Muscle of leg (tissue), 11 donors: Measurements from ENCODE around the gene RIN3. TPM values are rescaled to one million over a fixed set of nuclear protein-coding genes. Genes with fewer than 3 reads are reported as not detected.

Experiments used
- DNase-seq: peaks from one replicate; pipeline ENCODE4 v3.0.0; 2013
- H3K27ac ChIP-seq: one replicate; pipeline ENCODE4 v1.5.1; 2013; ENCODE audit warnings: mild to moderate bottlenecking, low read length, control low read depth
- H3K27me3 ChIP-seq: one replicate; pipeline ENCODE4 v1.6.1; 2013; ENCODE audit warnings: low read length; ENCODE audit not compliant: control insufficient read depth, insufficient read depth
- H3K36me3 ChIP-seq: one replicate; pipeline ENCODE4 v1.6.1; 2013; ENCODE audit warnings: low read length; ENCODE audit not compliant: control insufficient read depth, insufficient read depth
- H3K4me1 ChIP-seq: one replicate; pipeline ENCODE4 v1.6.1; 2013; ENCODE audit warnings: low read length; ENCODE audit not compliant: control insufficient read depth, insufficient read depth
- H3K4me3 ChIP-seq: one replicate; pipeline ENCODE4 v1.5.1; 2013; ENCODE audit warnings: low read length, control low read depth
- H3K9me3 ChIP-seq: replicated peaks from 2 replicates; pipeline ENCODE4 v1.6.1; 2013; ENCODE audit warnings: low read depth, low read length; ENCODE audit not compliant: control insufficient read depth
- WGBS: methylation state at CpG from one replicate; pipeline ENCODE4 v1.1.5; 2013; ENCODE audit warnings: missing lambda C conversion rate; ENCODE audit not compliant: insufficient coverage; 5-methylcytosine and 5-hydroxymethylcytosine counted together
- polyA plus RNA-seq, 8 donors: library from polyadenylated mRNA; unstranded; fragments of 120-200 nt; gene quantifications; one replicate each; pipeline versions ENCODE4 v1.2.1 to v1.2.3, GENCODE V29; 2013; ENCODE audit warnings: inconsistent platforms in 1 of 8, low replicate concordance in 1 of 8; ENCODE audit not compliant: insufficient read length in 8 of 8, insufficient read depth in 1 of 8
- total RNA-seq: library from RNA; stranded (reverse); fragments of 120-200 nt; gene quantifications from one replicate; pipeline ENCODE4 v1.2.4, GENCODE V29; 2013

RIN3 gene
- total and polyA plus RNA-seq, 9 donors: 4.3 to 18.2 (median 14.0) TPM

GRCh38 chr14:92496191-92496857 is 17.3 kb upstream of the RIN3 start:
- peaks cover 36% of the 10 kb centered on the region for H3K4me1 ChIP-seq
- DNase-seq: no peak
- H3K9me3 ChIP-seq: no peaks in the 10 kb centered on the region
- H3K36me3 ChIP-seq: no peaks in the 10 kb centered on the region
- WGBS: 73% methylated on average over 3 of the region's 6 CpGs
- no peak overlapping the region for H3K4me3 ChIP-seq
- H3K27me3 ChIP-seq: no peaks in the 10 kb centered on the region
- H3K27ac ChIP-seq: no peak overlapping the region

DNA sequence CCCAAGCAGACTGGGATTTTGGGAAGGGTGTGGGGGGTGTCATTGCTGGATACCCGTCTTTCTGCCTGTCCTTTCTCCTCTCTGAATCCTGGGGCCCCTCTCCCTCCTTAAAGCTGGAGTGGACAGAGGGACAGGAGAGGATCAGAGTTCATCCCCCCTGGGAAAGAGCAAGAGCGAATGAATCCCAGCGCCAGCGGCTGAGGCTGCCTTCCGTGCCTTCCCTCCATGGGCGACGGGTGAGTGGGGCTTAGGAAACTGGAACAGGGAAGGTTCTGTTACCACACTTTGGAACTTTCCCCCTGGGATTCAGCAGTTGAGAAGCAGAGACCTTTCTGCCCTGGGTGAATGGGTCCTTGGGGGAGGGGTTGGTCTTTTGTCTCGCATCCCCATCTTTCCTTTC is 16.2 kb upstream of the RIN3 start:
- peaks cover 40% of the 10 kb centered on the region for H3K4me1 ChIP-seq
- no peak overlapping the region for H3K4me3 ChIP-seq
- no peaks in the 10 kb centered on the region for H3K27me3 ChIP-seq
- no peak for DNase-seq
- 80% methylated on average over 4 of the region's 8 CpGs for WGBS
- H3K36me3 ChIP-seq: no peaks in the 10 kb centered on the region
- no peak overlapping the region for H3K27ac ChIP-seq
- no peaks in the 10 kb centered on the region for H3K9me3 ChIP-seq

GRCh38 chr14:92499234-92499633 is 14.3 kb upstream of the RIN3 start:
- WGBS: 14% methylated on average over 1 of the region's 3 CpGs
- H3K9me3 ChIP-seq: no peaks in the 10 kb centered on the region
- peaks cover 48% of the 10 kb centered on the region for H3K4me1 ChIP-seq
- H3K27me3 ChIP-seq: no peaks in the 10 kb centered on the region
- H3K27ac ChIP-seq: no peak overlapping the region
- peak; percentile 54 for DNase-seq
- H3K4me3 ChIP-seq: no peak overlapping the region
- no peaks in the 10 kb centered on the region for H3K36me3 ChIP-seq

- H3K9me3 ChIP-seq: no peaks in the 10 kb centered on the region
- H3K4me1 ChIP-seq: peaks cover 42% of the 10 kb centered on the region
- no peak overlapping the region for H3K4me3 ChIP-seq
- WGBS: 40% methylated on average over 3 of the region's 6 CpGs
- no peaks in the 10 kb centered on the region for H3K27me3 ChIP-seq
- H3K36me3 ChIP-seq: no peaks in the 10 kb centered on the region
- DNase-seq: peak; percentile 66
- H3K27ac ChIP-seq: peak overlapping the region; percentile 57
These were observed 13.1 kb upstream of the RIN3 start for GRCh38 chr14:92500491-92500941.

DNA sequence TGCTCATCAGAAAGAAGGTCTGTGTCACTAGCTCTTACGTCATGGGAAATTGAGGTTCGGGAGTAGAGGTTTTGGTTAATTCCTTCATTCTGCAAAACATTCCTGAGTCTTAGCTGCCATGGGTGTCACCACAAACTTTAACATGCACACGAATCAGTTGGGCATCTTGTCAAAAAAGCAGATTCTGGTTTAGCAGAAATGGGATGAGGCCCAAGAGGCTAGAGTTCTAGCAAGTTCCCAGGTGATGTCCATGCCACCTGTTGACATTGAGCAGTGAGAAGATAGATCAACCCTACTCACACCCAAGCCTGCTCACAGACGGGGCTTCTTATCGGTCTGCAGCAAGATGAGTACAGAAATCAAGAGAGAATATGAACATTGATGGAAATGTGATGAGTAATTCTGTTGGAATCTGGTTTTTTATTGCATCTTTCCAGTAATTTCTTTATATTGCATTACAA is 11.7 kb upstream of the RIN3 start:
- Histone ChIP-seq H3K36me3 (no peaks in the 10 kb centered on the region), H3K27me3 (no peaks in the 10 kb centered on the region), H3K27ac (no peak overlapping the region), H3K9me3 (no peaks in the 10 kb centered on the region), H3K4me1 (peaks cover 41% of the 10 kb centered on the region), H3K4me3 (no peak overlapping the region)
- no peak for DNase-seq
- WGBS: no CpG with 5 or more reads among the region's 5 CpGs

DNA sequence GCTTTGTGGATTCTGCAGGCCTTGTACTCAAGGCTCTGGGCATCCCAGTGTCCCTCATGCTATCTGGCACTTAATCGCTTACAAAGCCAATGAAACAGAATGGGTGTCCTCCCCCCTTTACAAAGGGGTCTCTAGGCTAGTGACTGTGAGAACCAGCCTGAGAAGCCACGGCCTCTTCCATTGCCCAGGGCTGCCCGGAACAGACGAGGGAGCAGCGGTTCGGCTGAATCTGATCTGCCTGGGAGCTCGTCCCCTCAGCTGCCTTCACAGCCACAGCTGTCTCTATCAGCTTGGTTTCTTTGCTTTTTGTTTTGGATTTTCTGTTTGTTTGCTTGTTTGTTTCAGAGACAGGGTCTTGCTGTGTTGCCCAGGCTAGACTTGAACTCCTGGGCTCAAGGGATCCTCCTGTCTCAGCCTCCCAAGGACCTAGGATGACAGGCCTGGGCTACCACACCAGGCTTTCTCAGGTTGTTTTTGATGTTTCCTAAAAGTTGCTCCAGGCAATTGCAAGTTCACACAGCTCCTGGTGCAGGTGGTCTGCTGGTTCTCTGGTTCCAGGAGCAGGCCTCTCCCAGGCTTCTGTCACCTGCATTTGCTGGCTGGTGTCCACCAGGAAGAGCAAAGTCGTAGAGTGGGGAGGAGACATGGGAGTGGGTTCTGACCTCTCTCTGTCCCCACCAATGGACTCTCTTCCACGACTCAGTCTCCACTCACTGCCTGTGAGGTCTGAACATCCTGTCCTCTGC is 10.9 kb upstream of the RIN3 start:
- peaks cover 41% of the 10 kb centered on the region for H3K4me1 ChIP-seq
- H3K9me3 ChIP-seq: no peaks in the 10 kb centered on the region
- no peaks in the 10 kb centered on the region for H3K27me3 ChIP-seq
- no peak for DNase-seq
- H3K4me3 ChIP-seq: no peak overlapping the region
- H3K27ac ChIP-seq: no peak overlapping the region
- WGBS: 58% methylated on average over 4 of the region's 9 CpGs
- no peaks in the 10 kb centered on the region for H3K36me3 ChIP-seq

DNA sequence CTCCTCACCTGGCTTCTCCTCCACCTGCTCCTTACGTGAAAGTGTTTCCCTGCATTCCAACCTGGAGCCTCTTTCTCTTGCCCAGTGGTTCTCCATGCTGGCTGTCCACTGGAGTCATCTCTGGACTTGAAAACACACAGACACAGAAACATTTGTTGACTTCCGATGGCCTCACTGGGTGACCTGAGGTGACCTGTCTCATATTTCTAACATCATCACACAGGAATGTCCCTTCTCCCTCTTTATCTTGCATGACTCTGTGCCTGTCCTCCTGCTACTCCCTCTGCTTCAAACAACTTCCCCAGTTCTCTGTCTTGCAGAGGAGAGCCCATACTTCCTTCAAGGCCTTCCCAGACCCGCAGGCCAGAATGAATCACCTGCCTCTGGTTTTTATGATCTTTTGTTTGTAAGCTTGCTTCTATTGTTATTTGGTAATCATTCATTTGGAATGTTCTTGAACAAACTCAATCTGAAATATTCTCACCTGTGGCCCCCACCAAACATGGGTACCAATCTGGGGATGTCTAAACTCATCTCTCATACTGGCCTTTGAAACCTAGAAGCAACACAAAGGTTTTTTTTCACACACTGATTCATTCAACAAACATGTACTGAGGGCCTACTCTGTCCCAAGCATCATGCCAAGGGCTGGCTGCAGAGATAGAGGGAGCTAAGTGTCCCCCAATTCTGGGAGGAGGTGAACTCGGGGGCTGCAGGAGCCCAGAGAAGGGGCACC is 9.7 kb upstream of the RIN3 start:
- WGBS: 72% methylated on average over 2 of the region's 4 CpGs

GRCh38 chr14:92505826-92506225 is 7.8 kb upstream of the RIN3 start:
- Histone ChIP-seq H3K9me3 (no peaks in the 10 kb centered on the region), H3K36me3 (no peaks in the 10 kb centered on the region), H3K4me3 (no peak overlapping the region), H3K27me3 (no peaks in the 10 kb centered on the region), H3K27ac (no peak overlapping the region), H3K4me1 (peaks cover 20% of the 10 kb centered on the region)
- no peak for DNase-seq
- 84% methylated on average over 5 of the region's 5 CpGs for WGBS

More for the DNA sequence above, 9.7 kb upstream of the RIN3 start:
- peaks cover 38% of the 10 kb centered on the region for H3K4me1 ChIP-seq
- H3K27ac ChIP-seq: no peak overlapping the region
- no peaks in the 10 kb centered on the region for H3K9me3 ChIP-seq
- no peaks in the 10 kb centered on the region for H3K27me3 ChIP-seq
- no peaks in the 10 kb centered on the region for H3K36me3 ChIP-seq
- peak; percentile 46 for DNase-seq
- H3K4me3 ChIP-seq: no peak overlapping the region

DNA sequence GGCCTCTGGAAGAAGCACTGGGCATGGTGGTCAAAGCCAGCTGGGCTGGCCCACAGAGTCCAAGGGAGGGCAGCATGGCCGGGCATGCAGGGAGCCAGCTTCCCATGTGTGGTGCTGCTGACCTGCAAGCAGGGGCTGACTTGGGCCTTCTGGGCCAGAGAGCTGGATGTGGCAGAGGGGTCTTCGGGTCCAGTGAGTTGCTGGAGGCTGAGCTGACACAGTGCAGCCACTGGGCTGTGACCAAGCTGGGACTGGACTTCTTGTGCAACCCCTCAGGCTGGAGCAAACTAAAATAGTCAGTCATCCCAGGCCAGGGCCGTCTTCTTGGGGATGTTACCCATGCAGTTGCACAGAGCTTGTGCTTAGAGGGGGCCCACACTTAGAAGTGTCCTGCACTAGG is 7.3 kb upstream of the RIN3 start:
- WGBS: 80% methylated on average over 2 of the region's 3 CpGs
- H3K27ac ChIP-seq: no peak overlapping the region
- H3K9me3 ChIP-seq: no peaks in the 10 kb centered on the region
- H3K36me3 ChIP-seq: no peaks in the 10 kb centered on the region
- no peak for DNase-seq
- H3K27me3 ChIP-seq: no peaks in the 10 kb centered on the region
- H3K4me1 ChIP-seq: peaks cover 18% of the 10 kb centered on the region
- H3K4me3 ChIP-seq: no peak overlapping the region

DNA sequence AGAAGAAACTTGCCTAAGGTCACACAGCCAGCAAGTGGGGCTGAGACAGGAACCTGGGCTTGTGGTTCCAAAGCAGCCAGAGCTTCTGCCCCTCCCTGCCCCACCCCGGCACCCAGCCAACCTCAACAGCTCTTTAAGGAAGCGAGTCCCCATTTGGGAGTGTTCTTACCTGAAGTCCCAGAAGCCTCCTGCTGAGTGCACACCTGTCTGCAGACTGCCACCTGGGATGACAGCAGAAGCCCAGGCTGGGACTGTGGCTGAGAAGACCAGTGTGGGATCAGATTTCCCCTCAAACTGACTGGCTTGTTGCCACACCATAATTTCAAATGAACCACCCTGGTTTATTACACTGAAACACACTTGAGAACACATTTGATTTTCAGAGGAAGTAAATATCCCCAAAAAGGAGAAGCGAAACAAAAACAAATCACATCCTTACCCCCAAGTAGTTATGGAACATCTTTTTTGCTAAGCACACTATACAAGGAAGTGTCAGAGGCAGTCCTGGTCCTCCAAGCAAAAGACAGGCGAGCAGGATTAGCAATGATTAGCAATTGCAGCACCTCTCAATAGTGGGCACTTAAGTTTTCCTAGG is 6.3 kb upstream of the RIN3 start:
- Histone ChIP-seq H3K4me1 (peaks cover 11% of the 10 kb centered on the region), H3K4me3 (no peak overlapping the region), H3K27me3 (no peaks in the 10 kb centered on the region), H3K27ac (no peak overlapping the region), H3K9me3 (no peaks in the 10 kb centered on the region), H3K36me3 (no peaks in the 10 kb centered on the region)
- peak; percentile 70 for DNase-seq
- WGBS: 50% methylated on average over 1 of the region's 4 CpGs
